Measurements from ENCODE around the gene KLHL21.
"Not testable (repeated sequence)": the region's sequence is repeated elsewhere in the genome, so short reads cannot be mapped to it uniquely, and the experiment has no call there.

The KLHL21 gene

GRCh38 chr1:6602669-6603237 is at the start of gene KLHL21:
Gene KLHL21, minus strand, starts transcription at chr1:6602869. Its CDS starts 52 bp downstream, at chr1:6602817.
- DNase-seq = peak; percentile 84 to 90

GRCh38 chr1:6651909-6652308 is 49.2 kb upstream of the KLHL21 start:
- no peak for DNase-seq

- DNase-seq = no peak
Measured at GRCh38 chr1:6648556-6648955, 45.9 kb upstream of the KLHL21 start.

GRCh38 chr1:6646499-6647148 is 44.0 kb upstream of the KLHL21 start:
- DNase-seq = peak in 1 of 2 donors; percentile 33

- no peak for DNase-seq
Measured at GRCh38 chr1:6645018-6645417, 42.3 kb upstream of the KLHL21 start.

- DNase-seq = not testable (repeated sequence)
Measured at GRCh38 chr1:6640867-6641266, 38.2 kb upstream of the KLHL21 start.

GRCh38 chr1:6638226-6638625 is 35.6 kb upstream of the KLHL21 start:
- DNase-seq = peak; percentile 43 to 48

GRCh38 chr1:6637770-6638169 is 35.1 kb upstream of the KLHL21 start:
- DNase-seq = no peak

- DNase-seq = not testable (repeated sequence)
Measured at GRCh38 chr1:6636778-6637177, 34.1 kb upstream of the KLHL21 start.

- no peak for DNase-seq
Measured at GRCh38 chr1:6635910-6636760, 33.5 kb upstream of the KLHL21 start.

- no peak for DNase-seq
Measured at GRCh38 chr1:6635161-6635909, 32.7 kb upstream of the KLHL21 start.

GRCh38 chr1:6634371-6635052 is 31.8 kb upstream of the KLHL21 start:
- DNase-seq = no peak

GRCh38 chr1:6632588-6633514 is 30.2 kb upstream of the KLHL21 start:
- DNase-seq = no peak

GRCh38 chr1:6631058-6631457 is 28.4 kb upstream of the KLHL21 start:
- DNase-seq = no peak

- DNase-seq = no peak
Measured at GRCh38 chr1:6630027-6630426, 27.4 kb upstream of the KLHL21 start.

GRCh38 chr1:6628971-6629479 is 26.4 kb upstream of the KLHL21 start:
- no peak for DNase-seq

- no peak for DNase-seq
Measured at GRCh38 chr1:6627841-6628545, 25.3 kb upstream of the KLHL21 start.

GRCh38 chr1:6627031-6627430 is 24.4 kb upstream of the KLHL21 start:
- no peak for DNase-seq

GRCh38 chr1:6625584-6626149 is 23.0 kb upstream of the KLHL21 start:
- peak in 1 of 2 donors; percentile 24 for DNase-seq
